A549 (cell line): ENCODE measurements around the gene SBF2. TPM values are rescaled to one million over a fixed set of nuclear protein-coding genes. Genes with fewer than 3 reads are reported as not detected.

Source experiments
- ATAC-seq, 2 experiments: fragments of 200-7000 bp in 1 of 2; fragments of >200 bp in 1 of 2; cut with Nextera tagmentation in 1 of 2; cut with Tn5 transposase in 1 of 2; 3 replicates each; pipeline versions ENCODE4 v1.8.0 to v1.9.1; 2018 to 2020; ENCODE audit warnings: mild to moderate bottlenecking in 1 of 2, moderate library complexity in 1 of 2
- CTCF ChIA-PET: fragments of 300-600 bp; sonication (Branson Sonifier 250); formaldehyde crosslinking; extraction: SDS; loops from one replicate; lab custom pipeline; 2021; ENCODE audit warnings: antibody characterized with exemption, inconsistent platforms; lab: Yijun Ruan, JAX
- POLR2A ChIA-PET: fragments of 350-600 bp; formaldehyde crosslinking; extraction: SDS; loops from one replicate; lab custom pipeline; 2021; ENCODE audit warnings: antibody characterized with exemption, inconsistent platforms; lab: Yijun Ruan, JAX
- DNase-seq, 2 experiments: peaks; one replicate each; pipeline versions ENCODE4 v3.0.0 to v3.0.0-alpha.2; 2011 to 2016; ENCODE audit warnings: low read depth in 1 of 2, low spot score in 1 of 2
- FAIRE-seq: peaks from 2 replicates; lab custom pipeline; 2011; peaks lifted over from hg19 to GRCh38; lab: Jason Lieb, UNC
- H3K27ac ChIP-seq, 2 experiments: fragments of >200 bp; sonication (Bioruptor Twin); formaldehyde crosslinking; 3 replicates each; pipeline ENCODE4 v1.5.1; 2016 to 2017
- H3K4me1 ChIP-seq: fragments of >200 bp; sonication (Bioruptor Twin); formaldehyde crosslinking; 3 replicates; pipeline ENCODE4 v1.6.1; 2016
- H3K4me2 ChIP-seq: fragments of >200 bp; sonication (Bioruptor Twin); formaldehyde crosslinking; 3 replicates; pipeline ENCODE4 v1.6.1; 2016
- H3K4me3 ChIP-seq: fragments of >200 bp; sonication (Bioruptor Twin); formaldehyde crosslinking; 3 replicates; pipeline ENCODE4 v1.5.1; 2016
- H3K9me3 ChIP-seq: fragments of >200 bp; sonication (Bioruptor Twin); formaldehyde crosslinking; 3 replicates; pipeline ENCODE4 v1.6.1; 2016
- CBX8 ChIP-seq: fragments of 200-600 bp; sonication (generic); IDR thresholded peaks from 2 replicates; pipeline ENCODE4 v1.6.1; 2016
- CHD2 ChIP-seq: fragments of 150-350 bp; IDR thresholded peaks from 2 replicates; pipeline ENCODE4 v1.6.1; 2014; ENCODE audit warnings: low read length; ENCODE audit not compliant: partially characterized antibody
- EHF ChIP-seq: fragments of 250-450 bp; sonication (Bioruptor Pico); IDR thresholded peaks from 2 replicates; pipeline ENCODE4 v1.5.0; 2020; ENCODE audit warnings: mild to moderate bottlenecking
- ELK1 ChIP-seq: fragments of 150-350 bp; IDR thresholded peaks from 2 replicates; pipeline ENCODE4 v1.6.1; 2014; ENCODE audit warnings: low read depth, mild to moderate bottlenecking, low read length
- ESRRA ChIP-seq: fragments of 150-350 bp; IDR thresholded peaks from 2 replicates; pipeline ENCODE4 v1.6.1; 2014; ENCODE audit warnings: mild to moderate bottlenecking, low read length, borderline replicate concordance
- FOSB ChIP-seq: fragments of 250-450 bp; sonication (Bioruptor Pico); IDR thresholded peaks from 2 replicates; pipeline ENCODE4 v1.5.0; 2020; ENCODE audit warnings: mild to moderate bottlenecking, moderate library complexity
- FOSL2 ChIP-seq, 2 experiments: fragments of 450-650 bp in 1 of 2; fragments of >200 bp in 1 of 2; sonication (Bioruptor Twin) in 1 of 2; formaldehyde crosslinking; IDR thresholded peaks; 2 replicates each; pipeline versions ENCODE4 v1.5.0 to v1.6.1; 2016 to 2020; ENCODE audit warnings: mild to moderate bottlenecking in 1 of 2, moderate library complexity in 1 of 2
- FOXS1 ChIP-seq: fragments of 250-450 bp; sonication (Bioruptor Pico); IDR thresholded peaks from 2 replicates; pipeline ENCODE4 v1.5.0; 2020; ENCODE audit warnings: mild to moderate bottlenecking, moderate library complexity
- HES2 ChIP-seq: fragments of >200 bp; sonication (Bioruptor Twin); formaldehyde crosslinking; IDR thresholded peaks from 2 replicates; pipeline ENCODE4 v1.6.1; 2016
- HEYL ChIP-seq: fragments of 250-450 bp; sonication (Bioruptor Pico); IDR thresholded peaks from 2 replicates; pipeline ENCODE4 v1.8.0; 2021; ENCODE audit warnings: mild to moderate bottlenecking, moderate library complexity
- HMGXB4 ChIP-seq: fragments of 250-450 bp; sonication (Bioruptor Pico); IDR thresholded peaks from 2 replicates; pipeline ENCODE4 v1.5.0; 2021; ENCODE audit warnings: mild to moderate bottlenecking, moderate library complexity, borderline replicate concordance
- HOXA7 ChIP-seq: fragments of 250-450 bp; sonication (Bioruptor Pico); IDR thresholded peaks from 2 replicates; pipeline ENCODE4 v1.5.0; 2020; ENCODE audit warnings: mild to moderate bottlenecking, moderate library complexity
- JUNB ChIP-seq: fragments of >200 bp; sonication (Bioruptor Twin); formaldehyde crosslinking; IDR thresholded peaks from 2 replicates; pipeline ENCODE4 v1.6.1; 2016
- KDM5A ChIP-seq: fragments of 200-600 bp; sonication (generic); IDR thresholded peaks from 2 replicates; pipeline ENCODE4 v1.6.1; 2016; ENCODE audit warnings: antibody characterized with exemption, mild to moderate bottlenecking
- MAX ChIP-seq: IDR thresholded peaks from 2 replicates; pipeline ENCODE4 v1.6.1; 2012
- NFE2L2 ChIP-seq: fragments of 150-350 bp; conservative IDR thresholded peaks from 2 replicates; pipeline ENCODE4 v1.6.1; 2014; ENCODE audit warnings: low read length
- PHF8 ChIP-seq: fragments of 200-600 bp; sonication (generic); IDR thresholded peaks from 2 replicates; pipeline ENCODE4 v1.6.1; 2016; ENCODE audit warnings: low read depth, mild to moderate bottlenecking, antibody characterized with exemption, moderate library complexity, borderline replicate concordance
- RAD21 ChIP-seq, 2 experiments: fragments of >200 bp in 1 of 2; sonication (Bioruptor Twin) in 1 of 2; formaldehyde crosslinking in 1 of 2; IDR thresholded peaks in 1 of 2; conservative IDR thresholded peaks in 1 of 2; 2 replicates in 1 of 2; 3 replicates in 1 of 2; pipeline ENCODE4 v1.6.1; 2012 to 2018; ENCODE audit warnings: inconsistent platforms in 1 of 2
- RARB ChIP-seq: fragments of 250-450 bp; sonication (Bioruptor Pico); IDR thresholded peaks from 2 replicates; pipeline ENCODE4 v1.8.0; 2021; ENCODE audit warnings: mild to moderate bottlenecking, moderate library complexity
- RNF2 ChIP-seq: fragments of 200-600 bp; sonication (generic); IDR thresholded peaks from 2 replicates; pipeline ENCODE4 v1.6.1; 2016; ENCODE audit warnings: low read depth, mild to moderate bottlenecking, antibody characterized with exemption, moderate library complexity, borderline replicate concordance
- SMC3 ChIP-seq: fragments of >200 bp; sonication (Bioruptor Twin); formaldehyde crosslinking; IDR thresholded peaks from 3 replicates; pipeline ENCODE4 v1.6.1; 2018; ENCODE audit warnings: inconsistent platforms
- TFCP2L1 ChIP-seq: fragments of 250-450 bp; sonication (Bioruptor Pico); IDR thresholded peaks from 2 replicates; pipeline ENCODE4 v1.5.0; 2021; ENCODE audit warnings: mild to moderate bottlenecking
- TP53 ChIP-seq: fragments of 250-450 bp; sonication (Bioruptor Pico); IDR thresholded peaks from 2 replicates; pipeline ENCODE4 v1.5.0; 2021; ENCODE audit warnings: mild to moderate bottlenecking, moderate library complexity
- ZNF302 ChIP-seq: fragments of 250-450 bp; sonication (Bioruptor Pico); IDR thresholded peaks from 2 replicates; pipeline ENCODE4 v1.9.0; 2021; ENCODE audit warnings: inconsistent platforms, mild to moderate bottlenecking, moderate library complexity
- ZSCAN20 ChIP-seq: fragments of 250-450 bp; sonication (Bioruptor Pico); IDR thresholded peaks from 2 replicates; pipeline ENCODE4 v1.8.0; 2022; ENCODE audit warnings: mild to moderate bottlenecking, moderate library complexity
- WGBS: methylation state at CpG from one replicate; pipeline ENCODE4 v1.1.6; 2017; ENCODE audit errors: missing lambda C conversion rate; 5-methylcytosine and 5-hydroxymethylcytosine counted together
- polyA plus RNA-seq, 4 experiments: library from polyadenylated mRNA; depleted of rRNA in 3 of 4; stranded (reverse); fragments of >200 nt; fragmentation: RNase III in 1 of 4; extraction: RNeasy Plus Mini Kit Qiagen cat#74134 plus additional on column Dnase treatment in 1 of 4; gene quantifications; 2 replicates in 3 of 4; 3 replicates in 1 of 4; pipeline ENCODE4 v1.2.3, GENCODE V29; 2011 to 2017
- TF ChIP-seq, protein P1 (sequence below): fragments of >200 bp; sonication (Bioruptor Twin); formaldehyde crosslinking; IDR thresholded peaks from 3 replicates; pipeline ENCODE4 v1.6.1; 2016
- TF ChIP-seq, protein P2 (sequence below): fragments of 250-450 bp; sonication (Bioruptor Pico); IDR thresholded peaks from 2 replicates; pipeline ENCODE4 v1.5.0; 2020; ENCODE audit warnings: low read depth, mild to moderate bottlenecking, moderate library complexity
- TF ChIP-seq, protein P3 (sequence below): IDR thresholded peaks from 2 replicates; pipeline ENCODE4 v1.6.1; 2012; ENCODE audit warnings: low read depth, borderline replicate concordance

The SBF2 gene
- polyA plus RNA-seq, 2 of the 4 experiments (the other 2 are of a cell fraction) = 11.1 to 49.6 TPM

GRCh38 chr11:10204021-10204420, 90.0 kb downstream of the SBF2 start:
- Histone ChIP-seq H3K4me3 (no peak overlapping the region), H3K4me2 (no peak overlapping the region), H3K4me1 (0 out of 3 replicates have a peak, but pooled peaks cover 5% of the 10 kb centered on the region), H3K27ac (no peak overlapping the region), H3K9me3 (peaks cover 26% of the 10 kb centered on the region; the same call in 2 of the 3 replicates)
- no peak for TF ChIP-seq TFCP2L1
- ChIA-PET CTCF (interaction anchor here (0.7 to 0.8 kb wide), 2 partner anchors 81 to 119 kb away, joined by 3 read pairs; no protein-coding TSS in a partner anchor), POLR2A (interaction anchor here (0.7 kb wide), 1 partner anchor 103 kb away, joined by 4 read pairs; no protein-coding TSS in a partner anchor)
- FAIRE-seq = no peak
- ATAC-seq = no peak
- DNase-seq = no peak
- 67% methylated on average over 4 of the region's 4 CpGs for WGBS

DNA sequence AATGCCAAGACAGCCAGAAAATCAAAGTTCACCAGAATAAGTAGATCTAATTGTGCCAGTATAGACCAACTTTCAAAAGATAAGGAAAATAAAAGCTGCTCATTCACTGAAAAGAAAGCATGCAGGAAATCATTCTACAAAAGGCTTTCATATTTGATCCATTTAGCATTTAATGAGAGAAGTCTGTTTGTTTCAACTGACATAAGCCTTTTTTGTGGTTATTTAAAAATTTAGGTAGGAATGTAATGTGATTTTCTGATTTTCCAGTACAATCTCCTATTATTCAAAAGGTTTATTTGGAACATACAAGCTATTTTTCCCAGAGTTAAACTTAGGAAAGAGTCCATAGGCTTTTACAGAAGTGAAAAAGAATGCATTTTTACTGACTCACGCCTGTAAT, 92.7 kb downstream of the SBF2 start:
- no peak for DNase-seq
- no peak overlapping the region for H3K4me2 ChIP-seq
- no peak for FAIRE-seq
- POLR2A ChIA-PET = no interaction called here
- CTCF ChIA-PET = interaction anchor here (1.1 kb wide), 1 partner anchor 22 kb away, joined by 3 read pairs; no protein-coding TSS in a partner anchor
- ATAC-seq = no peak
- TF ChIP-seq HOXA7 (CRISPR knock-in tag) = no peak
- no peak for TF ChIP-seq ZNF302
- no peak for TF ChIP-seq RARB
- TF ChIP-seq FOXS1 (CRISPR knock-in tag) = no peak
- no peak for TF ChIP-seq TP53
- no peak for TF ChIP-seq EHF (CRISPR knock-in tag)
- TF ChIP-seq, protein P1, sequence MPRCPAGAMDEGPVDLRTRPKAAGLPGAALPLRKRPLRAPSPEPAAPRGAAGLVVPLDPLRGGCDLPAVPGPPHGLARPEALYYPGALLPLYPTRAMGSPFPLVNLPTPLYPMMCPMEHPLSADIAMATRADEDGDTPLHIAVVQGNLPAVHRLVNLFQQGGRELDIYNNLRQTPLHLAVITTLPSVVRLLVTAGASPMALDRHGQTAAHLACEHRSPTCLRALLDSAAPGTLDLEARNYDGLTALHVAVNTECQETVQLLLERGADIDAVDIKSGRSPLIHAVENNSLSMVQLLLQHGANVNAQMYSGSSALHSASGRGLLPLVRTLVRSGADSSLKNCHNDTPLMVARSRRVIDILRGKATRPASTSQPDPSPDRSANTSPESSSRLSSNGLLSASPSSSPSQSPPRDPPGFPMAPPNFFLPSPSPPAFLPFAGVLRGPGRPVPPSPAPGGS = no peak
- no peak for TF ChIP-seq ZSCAN20
- TF ChIP-seq MAX = no peak
- no peak for TF ChIP-seq SMC3
- TF ChIP-seq RNF2 = no peak
- TF ChIP-seq FOSB (CRISPR knock-in tag) = no peak
- no peak for TF ChIP-seq PHF8
- no peak for TF ChIP-seq HMGXB4 (CRISPR knock-in tag)
- TF ChIP-seq, protein P2, sequence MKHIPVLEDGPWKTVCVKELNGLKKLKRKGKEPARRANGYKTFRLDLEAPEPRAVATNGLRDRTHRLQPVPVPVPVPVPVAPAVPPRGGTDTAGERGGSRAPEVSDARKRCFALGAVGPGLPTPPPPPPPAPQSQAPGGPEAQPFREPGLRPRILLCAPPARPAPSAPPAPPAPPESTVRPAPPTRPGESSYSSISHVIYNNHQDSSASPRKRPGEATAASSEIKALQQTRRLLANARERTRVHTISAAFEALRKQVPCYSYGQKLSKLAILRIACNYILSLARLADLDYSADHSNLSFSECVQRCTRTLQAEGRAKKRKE (CRISPR knock-in tag) = no peak
- no peak for TF ChIP-seq CBX8
- no peak for TF ChIP-seq RAD21 (conservative IDR thresholded peaks at IDR 0.05 in 1 of 2, IDR thresholded peaks at IDR 0.05 in 1 of 2)
- no peak overlapping the region for H3K27ac ChIP-seq
- no peak overlapping the region for H3K4me3 ChIP-seq
- WGBS = 92% methylated on average over 1 of the region's 1 CpG
- H3K4me1 ChIP-seq = no peaks in the 10 kb centered on the region
- H3K9me3 ChIP-seq = peaks cover 26% of the 10 kb centered on the region; the same call in 2 of the 3 replicates

- no peak overlapping the region for H3K27ac ChIP-seq
- H3K9me3 ChIP-seq = no peaks in the 10 kb centered on the region
- no peak for FAIRE-seq
- no peak for ATAC-seq
- POLR2A ChIA-PET = no interaction called here
- WGBS = 95% methylated on average over 2 of the region's 2 CpGs
- no peak overlapping the region for H3K4me2 ChIP-seq
- no peak overlapping the region for H3K4me3 ChIP-seq
- no peaks in the 10 kb centered on the region for H3K4me1 ChIP-seq
- CTCF ChIA-PET = interaction anchor here (0.9 to 3.4 kb wide), 2 partner anchors 11 to 107 kb away, joined by 3 to 15 read pairs; no protein-coding TSS in a partner anchor
- DNase-seq = no peak
- no peak for TF ChIP-seq RARB
- TF ChIP-seq NFE2L2 = no peak
- TF ChIP-seq ELK1 = no peak
- TF ChIP-seq JUNB = no peak
- no peak for TF ChIP-seq FOXS1 (CRISPR knock-in tag)
- TF ChIP-seq ZNF302 = no peak
- TF ChIP-seq, protein P3, sequence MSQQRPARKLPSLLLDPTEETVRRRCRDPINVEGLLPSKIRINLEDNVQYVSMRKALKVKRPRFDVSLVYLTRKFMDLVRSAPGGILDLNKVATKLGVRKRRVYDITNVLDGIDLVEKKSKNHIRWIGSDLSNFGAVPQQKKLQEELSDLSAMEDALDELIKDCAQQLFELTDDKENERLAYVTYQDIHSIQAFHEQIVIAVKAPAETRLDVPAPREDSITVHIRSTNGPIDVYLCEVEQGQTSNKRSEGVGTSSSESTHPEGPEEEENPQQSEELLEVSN = no peak
- no peak for TF ChIP-seq ZSCAN20
- no peak for TF ChIP-seq KDM5A
- no peak for TF ChIP-seq ESRRA
- TF ChIP-seq HES2 = no peak
- no peak for TF ChIP-seq HEYL (CRISPR knock-in tag)
- TF ChIP-seq FOSL2 (IDR thresholded peaks at IDR 0.05) = no peak
- TF ChIP-seq FOSL2 (CRISPR knock-in tag; IDR thresholded peaks at IDR 0.05) = no peak
- TF ChIP-seq MAX = no peak
- TF ChIP-seq SMC3 = no peak
- no peak for TF ChIP-seq CHD2
Measured at GRCh38 chr11:10197091-10197490, 96.9 kb downstream of the SBF2 start.
